Type B pancreatic cell (in vitro differentiated cells): ENCODE measurements around the gene LIN7B. TPM values are rescaled to one million over a fixed set of nuclear protein-coding genes. Genes with fewer than 3 reads are reported as not detected.
A peak's percentile ranks its signal among the peaks of the same experiment; 100 is the strongest.

Experiments
- DNase-seq: peaks from one replicate; pipeline ENCODE4 v3.0.0; 2021; ENCODE audit warnings: mixed read lengths; ENCODE audit not compliant: unreplicated experiment; ENCODE audit errors: extremely low spot score
- H3K27ac Mint-ChIP-seq: 2 replicates; pipeline ENCODE4 v1.8.0; 2021; ENCODE audit warnings: mild to moderate bottlenecking, mixed read lengths
- H3K27me3 Mint-ChIP-seq: 2 replicates; pipeline ENCODE4 v1.8.0; 2021; ENCODE audit warnings: mixed read lengths
- H3K36me3 Mint-ChIP-seq: 2 replicates; pipeline ENCODE4 v1.8.0; 2021; ENCODE audit warnings: mixed read lengths
- H3K4me1 Mint-ChIP-seq: one replicate; pipeline ENCODE4 v1.8.0; 2021; ENCODE audit warnings: mixed read lengths; ENCODE audit not compliant: unreplicated experiment
- H3K4me3 Mint-ChIP-seq: 2 replicates; pipeline ENCODE4 v1.8.0; 2021; ENCODE audit warnings: mild to moderate bottlenecking, mixed read lengths
- H3K9me3 Mint-ChIP-seq: 2 replicates; pipeline ENCODE4 v1.8.0; 2021; ENCODE audit warnings: mixed read lengths
- CTCF ChIP-seq: fragments of 200-600 bp; sonication (generic); conservative IDR thresholded peaks from 2 replicates; pipeline ENCODE4 v1.5.0; 2021; ENCODE audit warnings: antibody characterized with exemption, mild to moderate bottlenecking
- total RNA-seq: library from RNA; stranded (reverse); gene quantifications from 2 replicates; pipeline ENCODE4 v1.2.1, GENCODE V29; 2021; ENCODE audit warnings: low replicate concordance

The LIN7B gene
- total RNA-seq, 1 donor from 2014 or later = 10.6 TPM

GRCh38 chr19:49106648-49107135, 7.5 kb upstream of the LIN7B start:
- DNase-seq = no peak
- peaks cover 33% of the 10 kb centered on the region for H3K4me1 Mint-ChIP-seq
- H3K27ac Mint-ChIP-seq = peak overlapping the region; percentile 90
- peaks cover 26% of the 10 kb centered on the region for H3K36me3 Mint-ChIP-seq
- no peaks in the 10 kb centered on the region for H3K27me3 Mint-ChIP-seq
- H3K4me3 Mint-ChIP-seq = peak overlapping the region; percentile 5
- no peaks in the 10 kb centered on the region for H3K9me3 Mint-ChIP-seq
- TF ChIP-seq CTCF = peak; percentile 85

GRCh38 chr19:49107625-49108459, 6.3 kb upstream of the LIN7B start:
- TF ChIP-seq CTCF = no peak
- Mint-ChIP-seq H3K4me3 (no peak overlapping the region), H3K36me3 (peaks cover 26% of the 10 kb centered on the region), H3K9me3 (no peaks in the 10 kb centered on the region), H3K4me1 (peaks cover 37% of the 10 kb centered on the region), H3K27me3 (no peaks in the 10 kb centered on the region), H3K27ac (no peak overlapping the region)
- no peak for DNase-seq

- H3K4me3 Mint-ChIP-seq = peak overlapping the region; percentile 2
- H3K27ac Mint-ChIP-seq = peak overlapping the region; percentile 34
- peaks cover 42% of the 10 kb centered on the region for H3K4me1 Mint-ChIP-seq
- no peak for TF ChIP-seq CTCF
- H3K27me3 Mint-ChIP-seq = no peaks in the 10 kb centered on the region
- DNase-seq = no peak
- H3K9me3 Mint-ChIP-seq = no peaks in the 10 kb centered on the region
- peaks cover 26% of the 10 kb centered on the region for H3K36me3 Mint-ChIP-seq
Measured at GRCh38 chr19:49109051-49109450, 5.1 kb upstream of the LIN7B start.

GRCh38 chr19:49109569-49110233, 4.5 kb upstream of the LIN7B start:
- no peak for TF ChIP-seq CTCF
- Mint-ChIP-seq H3K36me3 (peaks cover 25% of the 10 kb centered on the region), H3K27ac (no peak overlapping the region), H3K9me3 (no peaks in the 10 kb centered on the region), H3K27me3 (no peaks in the 10 kb centered on the region), H3K4me1 (peaks cover 37% of the 10 kb centered on the region), H3K4me3 (no peak overlapping the region)
- no peak for DNase-seq

- Mint-ChIP-seq H3K36me3 (peaks cover 19% of the 10 kb centered on the region), H3K27ac (no peak overlapping the region), H3K4me3 (no peak overlapping the region), H3K9me3 (no peaks in the 10 kb centered on the region), H3K4me1 (peaks cover 38% of the 10 kb centered on the region), H3K27me3 (no peaks in the 10 kb centered on the region)
- no peak for TF ChIP-seq CTCF
- DNase-seq = no peak
Measured at GRCh38 chr19:49110567-49110966, 3.6 kb upstream of the LIN7B start.
